ENCODE results near the gene TPP1.
A peak's percentile ranks its signal among the peaks of the same experiment; 100 is the strongest.

TPP1 gene

GRCh38 chr11:6609502-6610015, 9.7 kb downstream of the TPP1 start:
- DNase-seq, result no peak

GRCh38 chr11:6608726-6609501, 10.3 kb downstream of the TPP1 start:
- no peak for DNase-seq

- no peak for DNase-seq
Observed at GRCh38 chr11:6608011-6608410, 11.2 kb downstream of the TPP1 start.

GRCh38 chr11:6607190-6607795, 11.9 kb downstream of the TPP1 start:
- peak; percentile 84 for DNase-seq

GRCh38 chr11:6606471-6607189, 12.6 kb downstream of the TPP1 start:
- DNase-seq, result peak; percentile 93

GRCh38 chr11:6604790-6605189, 14.4 kb downstream of the TPP1 start:
- no peak for DNase-seq

- DNase-seq, result peak; percentile 78
Observed at GRCh38 chr11:6604081-6604626, 15.1 kb downstream of the TPP1 start.

GRCh38 chr11:6603287-6604080, 15.7 kb downstream of the TPP1 start, which contains the start of the genes ILK and RRP8:
TSS of gene ILK (plus strand) at chr11:6603774. CDS start at chr11:6604272, 498 bp downstream.
TSS of gene RRP8 (minus strand) at chr11:6603616. CDS start at chr11:6603502, 114 bp downstream.
- peak; percentile 93 for DNase-seq

GRCh38 chr11:6602096-6602940, 16.9 kb downstream of the TPP1 start:
- no peak for DNase-seq

GRCh38 chr11:6601041-6601461, 18.2 kb downstream of the TPP1 start:
- DNase-seq, result no peak

- no peak for DNase-seq
Observed at GRCh38 chr11:6599881-6600390, 19.3 kb downstream of the TPP1 start.

GRCh38 chr11:6599449-6599848, 19.8 kb downstream of the TPP1 start:
- DNase-seq, result no peak

GRCh38 chr11:6598555-6598954, 20.7 kb downstream of the TPP1 start:
- DNase-seq, result no peak

GRCh38 chr11:6596239-6596877, 22.9 kb downstream of the TPP1 start:
- no peak for DNase-seq

GRCh38 chr11:6594142-6594768, 25.0 kb downstream of the TPP1 start:
- DNase-seq, result no peak

GRCh38 chr11:6588018-6588417, 31.2 kb downstream of the TPP1 start:
- DNase-seq, result no peak

- no peak for DNase-seq
Observed at GRCh38 chr11:6587360-6587953, 31.8 kb downstream of the TPP1 start.

GRCh38 chr11:6586434-6587359, 32.5 kb downstream of the TPP1 start:
- DNase-seq, result no peak

Data from OCI-M1 (cell line).